GM19240 (cell line): Measurements from ENCODE around the gene A2M.

Source experiments
- DNase-seq: peaks from one replicate; pipeline ENCODE4 v3.0.0; 2011; ENCODE audit warnings: low spot score; ENCODE audit not compliant: insufficient read length

A2M gene

DNA sequence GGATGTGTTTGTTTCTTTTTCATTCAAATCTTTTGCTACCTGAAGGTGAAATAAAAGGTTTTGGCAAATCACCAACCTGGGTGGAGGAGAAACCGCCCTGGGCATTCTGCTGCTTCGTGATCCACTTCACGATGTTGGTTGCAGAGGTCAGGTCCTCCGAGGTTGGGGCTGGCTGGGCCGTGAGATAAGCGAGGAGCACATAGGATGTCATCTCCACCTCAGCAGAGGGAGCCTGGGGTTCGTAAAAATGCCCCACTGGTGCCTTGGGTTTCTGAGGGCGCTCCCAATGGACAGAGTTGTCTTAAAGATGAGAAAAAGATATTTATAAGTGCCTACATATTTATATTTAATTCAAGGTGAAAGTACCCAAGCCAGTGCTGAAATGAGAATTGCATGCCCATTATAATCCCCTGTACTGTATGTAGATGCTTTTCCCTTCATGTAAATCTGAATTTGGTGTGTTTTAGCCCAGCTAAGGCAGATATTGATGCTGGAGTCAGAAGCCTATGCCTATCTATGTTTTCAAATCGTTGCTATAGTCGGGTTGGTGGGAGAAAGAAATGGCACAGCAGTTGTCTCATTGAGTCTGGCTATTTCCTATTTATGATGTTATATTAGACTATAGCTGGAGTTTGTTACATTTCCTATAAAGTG is 41.1 kb downstream of the A2M start:
- no peak for DNase-seq

- DNase-seq: no peak
These were observed 42.6 kb downstream of the A2M start for GRCh38 chr12:9073076-9073475.

DNA sequence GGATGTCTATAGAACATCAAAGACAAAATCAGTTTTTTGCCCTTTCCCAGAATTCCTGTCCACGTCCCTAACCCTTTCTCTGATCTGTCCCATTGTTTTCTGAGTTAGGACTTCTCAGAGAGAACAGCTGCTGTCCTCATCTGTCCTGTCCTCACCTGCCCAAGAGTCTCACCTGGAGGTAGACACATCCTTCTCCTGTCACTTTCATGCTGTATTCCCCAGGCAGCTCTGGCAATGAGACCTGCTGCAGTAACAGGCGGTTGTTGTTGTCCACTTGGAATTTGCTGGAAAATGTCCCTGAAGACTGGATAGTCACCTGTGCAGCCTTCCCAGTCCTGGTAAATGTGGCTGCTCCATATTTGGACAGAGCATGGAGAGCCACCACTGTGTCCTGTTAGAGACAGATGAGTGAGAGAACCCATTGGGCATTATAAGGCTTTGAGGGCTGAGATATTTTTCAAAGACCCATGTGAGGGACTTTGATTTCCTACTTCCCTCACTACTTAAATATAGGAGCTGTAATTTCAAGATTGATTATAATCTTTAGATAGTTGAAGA is 43.2 kb downstream of the A2M start:
- no peak for DNase-seq

DNA sequence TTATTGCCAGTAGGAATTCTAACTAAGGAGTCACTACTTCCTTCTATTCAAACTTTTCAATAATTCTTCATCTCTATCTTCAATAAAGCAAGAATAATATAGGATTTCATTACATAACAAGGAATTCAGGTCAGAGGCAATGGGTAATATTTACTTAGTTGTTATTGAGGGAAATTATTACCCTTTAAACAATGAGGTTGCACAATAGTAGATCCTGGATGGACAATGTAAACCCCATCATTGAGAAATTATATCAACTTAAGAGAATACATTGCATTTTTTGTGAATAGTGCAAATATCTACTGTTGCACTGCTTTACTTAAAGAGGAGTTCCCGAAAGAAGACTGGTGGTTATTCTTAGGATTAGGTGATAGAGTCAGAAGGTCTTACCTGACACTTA is 43.8 kb downstream of the A2M start:
- no peak for DNase-seq

- DNase-seq: no peak
These were observed 44.2 kb downstream of the A2M start for GRCh38 chr12:9071518-9071917.

DNA sequence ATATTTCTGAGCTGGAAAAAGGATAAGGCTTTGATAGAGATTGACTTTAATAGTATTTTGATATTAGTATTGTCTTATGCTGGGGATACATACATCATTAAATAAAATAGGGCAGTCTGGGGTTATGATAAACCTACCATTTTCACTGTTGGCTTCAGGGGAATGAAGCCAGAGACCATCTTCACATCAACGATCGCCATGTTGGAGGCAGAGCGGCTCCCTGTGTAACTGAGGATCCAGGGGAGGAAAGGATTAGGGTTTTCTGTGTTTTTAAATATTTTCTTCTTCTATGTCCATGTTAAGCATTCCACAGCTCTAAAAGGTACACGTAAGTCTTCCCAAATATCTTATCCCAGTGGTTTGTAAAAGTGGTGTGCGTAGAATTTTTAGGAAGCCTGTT is 45.4 kb downstream of the A2M start:
- DNase-seq: no peak

DNA sequence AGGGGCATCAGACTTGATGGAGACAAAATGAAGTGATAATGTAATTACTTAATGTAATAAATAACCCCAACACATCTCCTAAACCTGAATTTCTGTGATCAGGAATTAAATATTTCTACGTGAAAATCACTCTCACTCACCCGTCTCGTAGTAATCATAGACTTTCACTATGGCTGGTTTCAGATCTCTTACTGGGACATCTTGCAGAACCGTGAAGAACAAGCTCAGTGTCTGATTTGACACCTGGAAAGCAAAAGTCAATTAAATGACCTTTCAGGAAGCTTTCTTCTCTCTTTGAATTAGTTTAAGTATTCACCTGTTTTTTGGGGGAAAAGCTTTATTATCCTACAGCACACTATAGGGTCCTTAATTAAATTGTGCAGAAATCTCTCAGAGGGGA is 47.1 kb downstream of the A2M start:
- DNase-seq: no peak

DNA sequence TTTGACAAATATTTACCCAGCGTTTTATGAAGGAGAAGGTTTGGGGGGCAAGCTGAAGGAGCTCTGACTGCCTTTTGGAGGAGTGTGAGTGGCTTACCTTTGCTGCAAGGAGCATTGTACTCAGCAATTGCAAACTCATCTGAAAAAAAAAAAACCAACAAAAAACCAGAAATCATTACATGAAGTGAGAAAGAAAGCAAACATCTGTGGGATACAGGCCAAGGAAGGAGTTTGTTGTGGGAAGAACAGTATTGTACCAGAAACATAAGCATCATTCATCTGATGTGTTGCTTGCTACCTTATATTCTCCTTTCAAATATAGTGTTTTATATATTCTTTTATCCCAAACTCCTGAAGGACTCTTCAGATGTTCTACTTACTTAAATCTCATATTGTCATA is 47.6 kb downstream of the A2M start:
- no peak for DNase-seq

DNA sequence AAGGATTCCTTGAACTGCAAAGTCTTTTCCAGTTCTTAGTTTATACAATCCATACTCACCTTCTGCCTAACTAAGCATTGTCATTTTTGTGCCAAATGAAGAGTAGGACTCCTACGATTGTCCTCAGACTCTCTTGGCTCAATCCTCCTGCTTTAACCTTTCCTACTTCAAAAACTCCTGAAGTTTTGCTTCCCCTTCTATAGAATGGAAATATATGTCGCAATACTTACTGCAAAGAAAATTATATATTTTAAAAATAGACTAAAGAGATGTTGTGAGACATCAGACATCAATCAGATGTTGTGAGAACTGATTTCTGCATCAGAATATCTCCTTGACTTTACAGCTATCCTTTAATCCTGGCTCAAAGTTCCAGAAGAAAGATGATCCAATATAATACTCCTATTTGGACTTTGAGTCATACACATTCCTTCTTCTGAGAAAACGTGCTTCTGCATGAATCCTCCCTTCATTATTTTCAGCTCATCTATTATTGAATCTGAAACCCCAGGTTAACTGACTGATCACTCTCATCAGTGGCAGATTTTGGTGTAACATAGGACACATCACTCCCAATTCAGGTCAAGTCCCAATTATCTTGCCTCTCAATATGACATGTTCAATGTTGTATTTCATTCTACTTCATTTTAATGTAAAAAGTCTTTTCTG is 48.8 kb downstream of the A2M start:
- no peak for DNase-seq

DNA sequence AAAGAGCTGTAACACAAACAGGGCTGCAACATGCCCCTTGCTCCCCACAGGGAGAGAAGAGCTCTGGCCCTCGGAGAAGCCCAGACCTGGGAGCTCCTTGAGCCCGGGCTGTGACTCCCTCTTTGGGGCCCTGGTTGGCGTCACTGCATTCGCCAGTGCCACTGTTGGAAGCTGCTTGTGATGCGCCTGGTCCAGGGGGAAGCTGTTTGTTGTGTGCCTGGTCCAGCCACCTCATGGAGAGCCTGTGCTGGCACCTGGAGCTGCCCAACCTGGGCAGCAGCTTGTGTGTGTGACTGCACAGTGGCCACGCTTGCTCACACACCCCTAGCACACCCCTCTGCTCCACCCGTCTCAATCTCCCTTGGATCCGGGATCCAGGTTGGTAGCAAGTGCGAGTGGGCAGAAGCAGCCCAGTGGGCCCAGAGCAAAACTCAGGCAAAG is 49.5 kb downstream of the A2M start:
- no peak for DNase-seq

- DNase-seq: no peak
These were observed 50.2 kb downstream of the A2M start for GRCh38 chr12:9065607-9065856.

DNA sequence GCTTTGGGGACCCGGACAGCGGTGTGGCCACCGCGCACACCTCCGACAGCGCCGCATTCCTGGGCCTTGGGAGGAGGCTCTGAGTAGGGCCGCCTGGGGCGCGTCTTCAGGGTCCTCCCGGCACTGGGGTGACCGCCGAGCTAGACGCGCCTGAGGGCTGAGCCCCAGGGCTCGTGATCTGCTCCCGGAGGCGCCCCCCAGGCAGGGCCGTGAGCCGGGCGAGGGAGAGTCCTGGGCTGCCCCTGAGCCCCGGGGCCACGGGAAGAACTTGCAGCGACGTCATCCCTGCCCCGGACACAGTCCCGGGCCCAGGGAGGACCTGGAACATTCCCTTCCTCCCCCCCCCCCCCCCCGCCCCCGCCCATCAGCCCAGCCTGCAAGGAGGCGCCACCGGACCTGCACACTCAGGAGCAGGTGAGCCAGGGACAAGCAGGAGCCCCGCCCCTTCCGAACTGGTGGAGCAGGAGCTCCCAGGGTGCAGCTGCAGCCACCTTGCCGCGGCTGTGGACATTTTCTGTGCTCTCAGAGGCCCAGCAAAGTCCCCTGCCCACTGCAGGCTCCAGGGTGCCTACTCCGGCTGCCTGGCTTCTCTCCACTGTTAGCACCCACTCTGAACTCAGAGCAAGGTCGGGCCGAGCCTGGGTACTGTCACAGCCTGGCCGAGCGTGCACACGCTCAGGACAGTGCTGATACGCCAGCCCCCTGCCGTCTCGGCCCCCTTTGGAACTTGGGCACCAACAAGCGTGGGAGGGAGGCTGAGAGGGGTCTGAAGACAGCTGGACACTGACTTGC is 50.7 kb downstream of the A2M start:
- DNase-seq: no peak

DNA sequence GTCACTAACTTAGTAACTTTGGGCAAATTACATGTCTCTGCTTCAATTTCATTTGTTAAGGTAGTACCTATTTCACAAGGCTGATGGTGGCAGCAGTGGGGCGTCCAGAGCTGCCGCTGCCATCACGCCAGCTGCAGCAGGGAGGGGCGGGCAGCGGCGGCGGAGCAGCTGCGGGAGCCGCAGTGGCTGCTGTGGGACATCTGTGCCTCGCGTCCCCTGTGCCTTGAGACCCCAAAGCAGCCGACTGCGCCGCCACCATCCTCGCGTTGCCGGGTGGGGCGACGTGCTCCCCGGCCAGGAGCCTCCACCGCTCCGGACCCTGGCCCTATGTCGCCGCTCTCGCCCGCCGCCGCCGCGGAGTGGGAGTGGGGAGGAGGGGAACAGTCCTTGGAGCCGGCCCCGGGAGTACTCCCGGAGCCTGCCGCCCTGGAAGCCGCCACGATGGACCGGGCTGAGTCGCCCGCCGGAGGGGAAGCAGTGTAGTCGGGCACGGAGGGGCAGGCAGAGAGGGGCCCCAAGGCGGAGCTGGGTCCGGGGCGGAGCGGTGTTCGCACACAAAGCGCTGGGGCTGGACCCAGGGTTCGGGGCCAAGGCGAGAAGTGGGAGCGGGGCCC is 51.4 kb downstream of the A2M start:
- DNase-seq: peak; percentile 29

DNA sequence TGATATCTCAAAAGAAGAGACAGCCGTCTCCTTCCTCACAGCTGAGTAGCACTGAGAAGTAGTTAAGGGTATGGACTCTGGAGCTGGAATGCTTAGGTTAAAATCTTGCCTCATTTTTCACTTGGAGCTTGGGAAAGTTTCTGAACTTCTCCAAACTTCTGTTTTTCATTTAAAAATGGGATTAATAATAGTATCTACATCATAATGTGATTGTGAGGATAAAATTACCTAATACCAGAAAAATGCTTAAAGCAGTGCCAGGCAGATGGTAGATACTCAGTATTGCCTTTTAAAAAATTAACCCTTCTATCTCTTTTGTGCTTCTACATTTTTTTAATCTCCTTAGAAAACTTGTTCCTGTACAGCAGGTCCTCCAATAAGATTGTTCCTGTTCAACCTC is 63.1 kb downstream of the A2M start:
- DNase-seq: no peak

GRCh38 chr12:9051158-9051550 is 64.6 kb downstream of the A2M start:
- no peak for DNase-seq

GRCh38 chr12:9050521-9051157 is 65.1 kb downstream of the A2M start:
- no peak for DNase-seq

DNA sequence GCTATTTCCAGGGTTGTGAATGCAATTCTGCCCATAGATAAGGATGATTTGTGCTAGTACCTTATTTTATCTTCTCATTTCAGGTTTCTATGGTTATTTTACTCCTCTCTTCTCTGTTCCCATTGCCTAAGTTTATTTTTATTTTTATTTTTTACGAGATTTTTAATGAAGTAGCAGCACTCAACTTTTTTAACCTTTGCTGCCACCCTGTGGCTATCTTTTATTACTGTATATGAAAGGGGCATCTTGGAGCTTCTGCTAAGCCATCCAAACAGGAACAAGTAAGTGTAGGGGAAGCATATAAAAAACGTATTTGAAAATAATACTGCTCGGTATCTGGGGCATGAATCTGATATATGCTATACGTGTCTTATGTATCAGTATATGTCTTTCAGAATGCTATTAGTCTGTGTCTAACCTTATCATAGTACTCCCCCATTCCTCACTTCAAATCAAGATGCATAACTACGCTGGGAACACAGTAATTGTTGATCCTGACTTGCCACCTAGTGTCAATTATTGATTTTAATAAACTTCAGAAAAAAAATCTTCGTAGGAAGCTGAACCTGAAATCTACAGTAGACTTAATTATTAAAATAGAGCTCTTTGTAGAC is 66.1 kb downstream of the A2M start:
- DNase-seq: no peak

DNA sequence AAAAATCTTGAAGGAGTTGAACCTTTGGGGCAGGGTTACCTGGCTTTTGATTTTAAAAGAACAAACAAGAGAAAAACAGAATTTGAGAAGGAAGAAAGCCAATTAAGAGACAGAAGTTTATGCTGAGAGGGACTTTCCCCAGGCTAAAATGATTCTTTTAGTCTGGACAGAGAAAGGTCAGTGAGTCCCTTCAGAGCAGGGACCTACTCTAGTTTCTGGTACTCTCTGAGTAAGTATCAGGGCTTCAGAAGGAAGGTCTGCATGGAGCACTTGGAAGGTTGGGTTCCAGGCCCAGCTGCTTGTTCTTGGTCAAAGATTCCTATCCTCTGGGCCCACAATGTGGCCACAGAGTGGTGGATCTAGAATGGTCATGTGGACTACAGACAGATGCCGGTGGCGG is 66.8 kb downstream of the A2M start:
- no peak for DNase-seq

DNA sequence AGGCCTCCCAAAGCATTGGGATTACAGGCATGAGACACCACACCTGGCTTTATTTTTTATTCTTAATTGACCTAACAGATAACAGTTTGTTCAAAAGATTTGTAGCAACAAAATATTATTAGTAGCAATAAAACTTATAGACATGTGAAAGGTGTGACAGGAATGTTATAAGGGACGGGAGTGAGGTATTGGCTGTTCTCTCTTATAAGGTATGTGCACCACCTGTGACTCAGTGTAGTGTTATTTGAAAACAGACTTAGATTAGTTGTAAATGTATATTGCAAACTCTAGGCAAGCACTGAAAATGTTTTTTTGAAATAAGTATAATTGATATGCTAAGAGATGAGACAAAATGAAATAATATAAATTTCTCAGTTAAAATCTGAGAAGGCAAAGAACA is 68.6 kb downstream of the A2M start:
- no peak for DNase-seq

GRCh38 chr12:9043766-9044165 is 72.0 kb downstream of the A2M start:
- DNase-seq: no peak

DNA sequence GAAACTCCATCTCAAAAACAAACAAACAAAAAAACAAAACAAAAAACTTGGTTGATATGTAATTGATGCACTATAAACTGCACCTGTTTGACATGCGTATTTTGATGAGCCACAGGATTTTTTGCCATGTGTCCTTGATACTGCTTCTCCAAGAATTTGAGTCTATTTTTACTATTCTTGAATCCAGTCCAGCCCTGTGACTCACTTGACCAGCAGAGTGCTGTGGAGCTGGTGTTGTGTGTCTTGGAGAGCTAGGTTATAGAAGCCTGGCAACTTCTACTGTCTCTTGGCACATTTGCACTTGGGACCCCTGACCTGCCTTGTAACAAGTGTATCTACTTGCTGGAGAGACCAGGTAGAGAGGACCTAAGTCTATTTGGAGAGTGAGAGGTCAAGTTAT is 74.4 kb downstream of the A2M start:
- DNase-seq: no peak
